GM23338 (cell line): ENCODE results near the gene LYZL6. TPM values are rescaled to one million over a fixed set of nuclear protein-coding genes. Genes with fewer than 3 reads are reported as not detected.

Experiments
- ATAC-seq: fragments of 200-7000 bp; cut with Tn5 transposase; 3 replicates; pipeline ENCODE4 v1.9.1; 2020
- DNase-seq: peaks from one replicate; pipeline ENCODE4 v3.0.0-alpha.2; 2015; ENCODE audit warnings: low spot score
- H2AFZ ChIP-seq: fragments of 200-600 bp; sonication (generic); 2 replicates; pipeline ENCODE4 v1.8.0; 2016; ENCODE audit warnings: antibody characterized with exemption, mild to moderate bottlenecking, moderate library complexity
- H3F3A ChIP-seq: fragments of 200-600 bp; sonication (generic); replicated peaks from 2 replicates; pipeline ENCODE4 v1.8.0; 2017; ENCODE audit warnings: antibody characterized with exemption, mixed run types, low read depth
- H3K27ac ChIP-seq: fragments of 200-600 bp; sonication (generic); 2 replicates; pipeline ENCODE4 v1.6.1; 2016; ENCODE audit warnings: low read depth
- H3K27me3 ChIP-seq: fragments of 200-600 bp; sonication (generic); 2 replicates; pipeline ENCODE4 v1.8.0; 2016; ENCODE audit warnings: mild to moderate bottlenecking, mixed run types, moderate library complexity; ENCODE audit not compliant: insufficient read depth
- H3K36me3 ChIP-seq: fragments of 200-600 bp; sonication (generic); 2 replicates; pipeline ENCODE4 v1.8.0; 2016; ENCODE audit warnings: mild to moderate bottlenecking; ENCODE audit not compliant: insufficient read depth
- H3K4me1 ChIP-seq: fragments of 200-600 bp; sonication (generic); 2 replicates; pipeline ENCODE4 v1.8.0; 2016; ENCODE audit warnings: mild to moderate bottlenecking, moderate library complexity; ENCODE audit not compliant: insufficient read depth
- H3K4me2 ChIP-seq: fragments of 200-600 bp; sonication (generic); 2 replicates; pipeline ENCODE4 v1.7.1; 2017; ENCODE audit warnings: mixed run types
- H3K4me3 ChIP-seq: fragments of 200-600 bp; sonication (generic); 2 replicates; pipeline ENCODE4 v1.6.1; 2016; ENCODE audit warnings: mixed run types
- H3K79me2 ChIP-seq: fragments of 200-600 bp; sonication (generic); replicated peaks from 2 replicates; pipeline ENCODE4 v1.8.0; 2017; ENCODE audit warnings: mild to moderate bottlenecking; ENCODE audit not compliant: insufficient read depth
- H3K9me2 ChIP-seq: fragments of 200-600 bp; sonication (generic); 2 replicates; pipeline ENCODE4 v1.8.0; 2017; ENCODE audit not compliant: insufficient read depth
- H4K20me1 ChIP-seq: fragments of 200-600 bp; sonication (generic); replicated peaks from 2 replicates; pipeline ENCODE4 v1.8.0; 2017; ENCODE audit warnings: mild to moderate bottlenecking; ENCODE audit not compliant: insufficient read depth
- H3K27ac Mint-ChIP-seq: 2 replicates; pipeline ENCODE4 v1.8.0; 2020; ENCODE audit warnings: inconsistent platforms, mild to moderate bottlenecking, moderate library complexity, mixed read lengths
- H3K27me3 Mint-ChIP-seq: 3 replicates; pipeline ENCODE4 v1.8.0; 2022; ENCODE audit warnings: low read depth, mild to moderate bottlenecking, moderate library complexity, mixed read lengths, inconsistent platforms; ENCODE audit not compliant: insufficient read depth, poor library complexity
- H3K36me3 Mint-ChIP-seq: 3 replicates; pipeline ENCODE4 v1.8.0; 2021; ENCODE audit warnings: low read depth, mild to moderate bottlenecking, inconsistent platforms, moderate library complexity, mixed read lengths
- H3K4me1 Mint-ChIP-seq: 3 replicates; pipeline ENCODE4 v1.8.0; 2020; ENCODE audit warnings: mild to moderate bottlenecking, inconsistent platforms, mixed read lengths
- H3K4me3 Mint-ChIP-seq: 3 replicates; pipeline ENCODE4 v1.8.0; 2021; ENCODE audit warnings: moderate library complexity, mild to moderate bottlenecking, inconsistent platforms, mixed read lengths
- H3K9me3 Mint-ChIP-seq: 3 replicates; pipeline ENCODE4 v1.8.0; 2020; ENCODE audit warnings: moderate library complexity, mild to moderate bottlenecking, inconsistent platforms, mixed read lengths
- CREB1 ChIP-seq: fragments of 250-450 bp; sonication (Bioruptor Pico); IDR thresholded peaks from 2 replicates; pipeline ENCODE4 v1.5.0; 2020; ENCODE audit warnings: low read depth, mild to moderate bottlenecking, moderate library complexity
- EZH2 ChIP-seq: fragments of 200-600 bp; sonication (generic); IDR thresholded peaks from one replicate; pipeline ENCODE4 v1.8.0; 2017; ENCODE audit warnings: antibody characterized with exemption, mild to moderate bottlenecking, low read depth; ENCODE audit not compliant: unreplicated experiment
- EZH2phosphoT487 ChIP-seq: fragments of 200-600 bp; sonication (generic); IDR thresholded peaks from one replicate; pipeline ENCODE4 v1.8.1; 2018; ENCODE audit warnings: antibody characterized with exemption; ENCODE audit not compliant: unreplicated experiment
- JUNB ChIP-seq: IDR thresholded peaks from one replicate; pipeline ENCODE4 v1.6.1; 2016; ENCODE audit warnings: antibody characterized with exemption; ENCODE audit not compliant: unreplicated experiment
- POLR2AphosphoS5 ChIP-seq: IDR thresholded peaks from 2 replicates; pipeline ENCODE4 v1.6.1; 2016; ENCODE audit warnings: antibody characterized with exemption, low read depth
- REST ChIP-seq: IDR thresholded peaks from one replicate; pipeline ENCODE4 v1.6.1; 2018; ENCODE audit warnings: antibody characterized with exemption; ENCODE audit not compliant: unreplicated experiment
- STAT1 ChIP-seq: IDR thresholded peaks from one replicate; pipeline ENCODE4 v1.6.1; 2016; ENCODE audit warnings: antibody characterized with exemption; ENCODE audit not compliant: unreplicated experiment
- ZNF114 ChIP-seq: fragments of 250-450 bp; sonication (Bioruptor Pico); IDR thresholded peaks from 2 replicates; pipeline ENCODE4 v1.5.0; 2020; ENCODE audit warnings: mild to moderate bottlenecking, moderate library complexity
- ZNF331 ChIP-seq: fragments of 250-450 bp; sonication (Bioruptor Pico); IDR thresholded peaks from 2 replicates; pipeline ENCODE4 v1.5.0; 2020; ENCODE audit warnings: low read depth, mild to moderate bottlenecking, moderate library complexity
- polyA plus RNA-seq: library from polyadenylated mRNA; unstranded; fragments of >200 nt; fragmentation: Nextera tagmentation; extraction: Ambion mirVana; gene quantifications from 2 replicates; pipeline ENCODE4 v1.2.1, GENCODE V29; 2016
- total RNA-seq: library from RNA; depleted of rRNA; stranded (reverse); fragments of >200 nt; shearing (Covaris generic); gene quantifications from 2 replicates; pipeline ENCODE4 v1.2.3, GENCODE V29; 2014
- TF ChIP-seq, protein P1 (sequence below), 2 experiments: fragments of 200-600 bp in 1 of 2; sonication (generic) in 1 of 2; conservative IDR thresholded peaks; 2 replicates each; pipeline versions ENCODE4 v1.5.1 to v1.6.1; 2016 to 2017; ENCODE audit warnings: antibody characterized with exemption in 2 of 2, low read depth in 2 of 2, mild to moderate bottlenecking in 2 of 2, moderate library complexity in 1 of 2

The LYZL6 gene
- total and polyA plus RNA-seq, 2 experiments from 2014 or later: not detected

GRCh38 chr17:35890774-35891155 is 52.7 kb downstream of the LYZL6 start:
- no peaks in the 10 kb centered on the region for H3K36me3 ChIP-seq

More at GRCh38 chr17:35890774-35891155, 52.7 kb downstream of the LYZL6 start:
- Mint-ChIP-seq H3K27ac (no peak overlapping the region), H3K9me3 (no peaks in the 10 kb centered on the region), H3K27me3 (no peaks in the 10 kb centered on the region), H3K4me1 (peaks cover 18% of the 10 kb centered on the region), H3K4me3 (no peak overlapping the region), H3K36me3 (no peaks in the 10 kb centered on the region)
- DNase-seq: peak; percentile 24
- no peak overlapping the region; the same call in 1 of the 2 replicates for H3K4me2 ChIP-seq
- no peak overlapping the region for H3K4me3 ChIP-seq
- no peaks in the 10 kb centered on the region for H3F3A ChIP-seq
- ATAC-seq: peak; percentile 35; the same call in 1 of the 3 replicates
- no peak overlapping the region for H2AFZ ChIP-seq
- H4K20me1 ChIP-seq: no peaks in the 10 kb centered on the region
- no peak overlapping the region for H3K27ac ChIP-seq
- H3K9me2 ChIP-seq: no peaks in the 10 kb centered on the region
- H3K79me2 ChIP-seq: no peaks in the 10 kb centered on the region
- H3K27me3 ChIP-seq: no peaks in the 10 kb centered on the region
- no peak for TF ChIP-seq EZH2
- TF ChIP-seq REST: no peak
- TF ChIP-seq ZNF114: no peak
- TF ChIP-seq STAT1: no peak
- TF ChIP-seq, protein P1, sequence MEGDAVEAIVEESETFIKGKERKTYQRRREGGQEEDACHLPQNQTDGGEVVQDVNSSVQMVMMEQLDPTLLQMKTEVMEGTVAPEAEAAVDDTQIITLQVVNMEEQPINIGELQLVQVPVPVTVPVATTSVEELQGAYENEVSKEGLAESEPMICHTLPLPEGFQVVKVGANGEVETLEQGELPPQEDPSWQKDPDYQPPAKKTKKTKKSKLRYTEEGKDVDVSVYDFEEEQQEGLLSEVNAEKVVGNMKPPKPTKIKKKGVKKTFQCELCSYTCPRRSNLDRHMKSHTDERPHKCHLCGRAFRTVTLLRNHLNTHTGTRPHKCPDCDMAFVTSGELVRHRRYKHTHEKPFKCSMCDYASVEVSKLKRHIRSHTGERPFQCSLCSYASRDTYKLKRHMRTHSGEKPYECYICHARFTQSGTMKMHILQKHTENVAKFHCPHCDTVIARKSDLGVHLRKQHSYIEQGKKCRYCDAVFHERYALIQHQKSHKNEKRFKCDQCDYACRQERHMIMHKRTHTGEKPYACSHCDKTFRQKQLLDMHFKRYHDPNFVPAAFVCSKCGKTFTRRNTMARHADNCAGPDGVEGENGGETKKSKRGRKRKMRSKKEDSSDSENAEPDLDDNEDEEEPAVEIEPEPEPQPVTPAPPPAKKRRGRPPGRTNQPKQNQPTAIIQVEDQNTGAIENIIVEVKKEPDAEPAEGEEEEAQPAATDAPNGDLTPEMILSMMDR (conservative IDR thresholded peaks at IDR 0.05; ENCODE audit: low read depth in 2 of 2): no peak
- no peak for TF ChIP-seq ZNF331 (CRISPR knock-in tag)
- TF ChIP-seq EZH2phosphoT487: no peak
- no peak for TF ChIP-seq POLR2AphosphoS5
- no peak for TF ChIP-seq CREB1 (CRISPR knock-in tag)
- TF ChIP-seq JUNB: no peak
- no peaks in the 10 kb centered on the region; the same call in 1 of the 2 replicates for H3K4me1 ChIP-seq
